Keratinocyte (primary cell): ENCODE measurements around the gene HSD11B2. TPM values are rescaled to one million over a fixed set of nuclear protein-coding genes. Genes with fewer than 3 reads are reported as not detected.

ENCODE experiments used
- DNase-seq: peaks from one replicate; pipeline ENCODE4 v3.0.0-alpha.2; 2011; ENCODE audit warnings: low read depth, missing footprints, low spot score
- FAIRE-seq: peaks from 2 replicates; lab custom pipeline; 2011; peaks lifted over from hg19 to GRCh38; lab: Jason Lieb, UNC
- H2AFZ ChIP-seq: 2 replicates; pipeline ENCODE4 v1.6.0; 2012; ENCODE audit warnings: low read length, control low read depth, inconsistent platforms; ENCODE audit not compliant: control insufficient read depth
- H3K27ac ChIP-seq: 2 replicates; pipeline ENCODE4 v1.5.1; 2011; ENCODE audit warnings: low read length; ENCODE audit not compliant: control insufficient read depth, insufficient read depth
- H3K27me3 ChIP-seq: 3 replicates; pipeline ENCODE4 v1.6.0; 2011; ENCODE audit warnings: low read length; ENCODE audit not compliant: control insufficient read depth, insufficient read depth; ENCODE audit errors: extremely low read depth
- H3K36me3 ChIP-seq, 2 experiments: 2 replicates in 1 of 2; 3 replicates in 1 of 2; pipeline ENCODE4 v1.5.1; 2011; ENCODE audit warnings: low read length in 2 of 2, mild to moderate bottlenecking in 1 of 2; ENCODE audit not compliant: control insufficient read depth in 2 of 2, insufficient read depth in 2 of 2; ENCODE audit errors: extremely low read depth in 1 of 2
- H3K4me1 ChIP-seq: 3 replicates; pipeline ENCODE4 v1.5.1; 2011; ENCODE audit warnings: low read length; ENCODE audit not compliant: control insufficient read depth, insufficient read depth; ENCODE audit errors: extremely low read depth
- H3K4me2 ChIP-seq: 3 replicates; pipeline ENCODE4 v1.6.0; 2011; ENCODE audit warnings: low read depth, low read length; ENCODE audit not compliant: control insufficient read depth, insufficient read depth; ENCODE audit errors: extremely low read depth
- H3K4me3 ChIP-seq, 3 experiments: fragments of 200-600 bp in 1 of 3; sonication (generic) in 1 of 3; 2 replicates in 2 of 3; 3 replicates in 1 of 3; pipeline ENCODE4 v1.5.1; 2011 to 2016; ENCODE audit warnings: low read length in 3 of 3, mild to moderate bottlenecking in 3 of 3, control low read depth in 2 of 3, inconsistent platforms in 1 of 3, low read depth in 1 of 3, mixed read lengths in 1 of 3, mixed run types in 1 of 3, moderate library complexity in 1 of 3; ENCODE audit not compliant: control insufficient read depth in 2 of 3, insufficient read depth in 2 of 3; ENCODE audit errors: extremely low read depth in 1 of 3
- H3K79me2 ChIP-seq: 2 replicates; pipeline ENCODE4 v1.6.0; 2012; ENCODE audit warnings: low read length; ENCODE audit not compliant: control insufficient read depth, insufficient read depth
- H3K9ac ChIP-seq: 3 replicates; pipeline ENCODE4 v1.6.0; 2011; ENCODE audit warnings: low read length; ENCODE audit not compliant: control insufficient read depth, insufficient read depth; ENCODE audit errors: extremely low read depth
- H3K9me1 ChIP-seq: 3 replicates; pipeline ENCODE4 v1.6.0; 2011; ENCODE audit warnings: low read length; ENCODE audit not compliant: control insufficient read depth, insufficient read depth; ENCODE audit errors: extremely low read depth
- H3K9me3 ChIP-seq: 2 replicates; pipeline ENCODE4 v1.5.1; 2012; ENCODE audit warnings: low read depth, low read length; ENCODE audit not compliant: control insufficient read depth
- H4K20me1 ChIP-seq: 3 replicates; pipeline ENCODE4 v1.6.0; 2011; ENCODE audit warnings: low read length; ENCODE audit not compliant: control insufficient read depth, insufficient read depth; ENCODE audit errors: extremely low read depth
- EZH2 ChIP-seq: IDR thresholded peaks from one replicate; pipeline ENCODE4 v1.6.1; 2012; ENCODE audit warnings: inconsistent platforms, mild to moderate bottlenecking, low read length, moderate library complexity
- dilution Hi-C: fragments of 300-500 bp; cut with MboI; formaldehyde crosslinking; loops from one replicate; pipeline ENCODE4 v1.7.0; 2020; ENCODE audit warnings: low sequenced_read_pairs; ENCODE audit not compliant: extremely low pct_ligation_motif_present
- polyA plus RNA-seq, 5 experiments: library from polyadenylated mRNA; depleted of rRNA in 3 of 5; stranded (reverse) in 3 of 5; stranded (forward) in 1 of 5; unstranded in 1 of 5; fragments of >200 nt; gene quantifications; 1 replicate in 1 of 5; 2 replicates in 3 of 5; 3 replicates in 1 of 5; pipeline versions ENCODE4 v1.2.1 to v1.2.3, GENCODE V29; 2011 to 2012; ENCODE audit warnings: missing spikeins in 2 of 5, low read depth in 1 of 5, low replicate concordance in 1 of 5
- TF ChIP-seq, protein P1 (sequence below), 3 experiments: IDR thresholded peaks in 1 of 3; conservative IDR thresholded peaks in 1 of 3; optimal IDR thresholded peaks in 1 of 3; 2 replicates in 2 of 3; 3 replicates in 1 of 3; pipeline versions ENCODE3 to v1.5.1; 2011; ENCODE audit warnings: low read length in 3 of 3, mild to moderate bottlenecking in 3 of 3, moderate library complexity in 2 of 3, control low read depth in 1 of 3, inconsistent platforms in 1 of 3; ENCODE audit not compliant: insufficient read depth in 2 of 3; ENCODE audit errors: extremely low read depth in 1 of 3

Gene HSD11B2
- polyA plus RNA-seq, 1 donor (not counting 4 experiments of a cell fraction or from before 2014, with no cell fraction given) = 0.93 TPM

DNA sequence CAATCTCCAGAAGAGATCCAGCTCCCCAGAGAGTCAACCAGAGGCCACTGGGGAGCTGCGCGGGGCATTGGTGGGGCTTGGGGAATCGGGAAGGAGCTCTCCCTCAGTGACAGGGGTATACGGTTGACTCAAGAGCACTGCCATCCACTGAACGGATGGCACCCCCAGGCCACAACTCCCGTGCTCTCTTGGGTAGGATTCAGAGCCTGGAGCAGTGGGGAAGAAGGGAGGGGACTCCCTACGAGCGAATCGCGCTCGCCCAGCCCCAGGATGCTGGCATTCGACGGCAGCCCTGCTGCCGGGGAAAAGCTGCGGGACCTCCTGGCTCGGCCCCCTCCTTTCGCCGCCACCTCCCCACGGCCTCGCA lies 37.1 kb upstream of the HSD11B2 start:
- peak overlapping the region; percentile 33 for H2AFZ ChIP-seq
- FAIRE-seq = no peak

DNA sequence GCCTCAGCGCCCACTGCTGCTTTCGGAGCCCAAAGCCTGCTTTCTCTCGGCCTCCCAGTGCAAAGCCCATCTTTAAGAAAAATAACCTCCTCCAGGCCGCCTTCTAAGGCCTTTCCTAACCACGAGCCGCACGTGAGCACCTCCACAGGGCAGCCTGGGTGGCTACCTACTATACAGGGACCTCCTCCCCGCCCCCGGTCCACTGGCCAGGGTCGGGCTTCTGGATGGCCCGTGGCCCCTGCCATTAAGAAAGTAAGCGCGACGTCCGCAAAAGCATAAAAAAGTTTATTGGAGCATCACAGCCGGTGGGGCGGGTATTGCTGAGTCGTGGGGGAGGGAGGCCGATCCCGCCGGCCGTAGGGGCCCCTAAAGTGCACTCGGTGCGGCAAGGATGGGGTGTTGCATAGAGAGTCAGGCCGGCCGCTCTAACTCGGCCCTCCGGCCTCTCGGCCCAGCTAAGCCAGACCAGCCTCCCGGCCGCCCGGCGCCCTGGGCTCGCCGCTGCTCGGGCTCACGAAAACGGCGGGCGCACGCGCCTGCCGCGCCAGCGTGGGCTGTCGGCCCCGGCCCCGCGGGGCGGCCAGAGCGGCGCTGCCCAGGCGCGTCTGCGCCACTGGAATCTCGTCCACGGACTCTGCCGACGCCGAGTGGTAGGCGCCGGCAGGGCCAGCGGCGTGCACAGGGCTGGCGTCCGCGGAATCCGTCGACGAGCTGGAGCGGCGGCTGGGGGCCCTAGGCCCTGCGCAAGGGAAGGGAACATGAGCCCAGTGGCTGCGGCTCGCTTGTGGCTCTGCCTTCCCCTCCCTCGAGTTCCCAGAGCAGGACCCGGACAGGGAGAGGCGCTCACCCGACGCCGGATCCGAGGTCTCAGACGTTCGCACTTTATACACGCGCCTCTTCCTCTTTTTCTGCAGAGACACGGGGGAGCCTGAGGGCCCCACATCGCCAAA lies 36.5 kb upstream of the HSD11B2 start:
- H3K27ac ChIP-seq = no peak overlapping the region
- no peak overlapping the region for H3K4me3 ChIP-seq
- no peak overlapping the region for H3K9ac ChIP-seq
- H2AFZ ChIP-seq = no peak overlapping the region
- no peaks in the 10 kb centered on the region for H3K36me3 ChIP-seq
- peaks cover 27% of the 10 kb centered on the region for H3K4me1 ChIP-seq
- TF ChIP-seq, protein P1, sequence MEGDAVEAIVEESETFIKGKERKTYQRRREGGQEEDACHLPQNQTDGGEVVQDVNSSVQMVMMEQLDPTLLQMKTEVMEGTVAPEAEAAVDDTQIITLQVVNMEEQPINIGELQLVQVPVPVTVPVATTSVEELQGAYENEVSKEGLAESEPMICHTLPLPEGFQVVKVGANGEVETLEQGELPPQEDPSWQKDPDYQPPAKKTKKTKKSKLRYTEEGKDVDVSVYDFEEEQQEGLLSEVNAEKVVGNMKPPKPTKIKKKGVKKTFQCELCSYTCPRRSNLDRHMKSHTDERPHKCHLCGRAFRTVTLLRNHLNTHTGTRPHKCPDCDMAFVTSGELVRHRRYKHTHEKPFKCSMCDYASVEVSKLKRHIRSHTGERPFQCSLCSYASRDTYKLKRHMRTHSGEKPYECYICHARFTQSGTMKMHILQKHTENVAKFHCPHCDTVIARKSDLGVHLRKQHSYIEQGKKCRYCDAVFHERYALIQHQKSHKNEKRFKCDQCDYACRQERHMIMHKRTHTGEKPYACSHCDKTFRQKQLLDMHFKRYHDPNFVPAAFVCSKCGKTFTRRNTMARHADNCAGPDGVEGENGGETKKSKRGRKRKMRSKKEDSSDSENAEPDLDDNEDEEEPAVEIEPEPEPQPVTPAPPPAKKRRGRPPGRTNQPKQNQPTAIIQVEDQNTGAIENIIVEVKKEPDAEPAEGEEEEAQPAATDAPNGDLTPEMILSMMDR (optimal IDR thresholded peaks at IDR 0.05 in 1 of 3, IDR thresholded peaks at IDR 0.05 in 1 of 3, conservative IDR thresholded peaks at IDR 0.05 in 1 of 3; ENCODE audit: extremely low read depth in 1 of 3, insufficient read depth in 2 of 3, low read length in 3 of 3) = no peak
- TF ChIP-seq EZH2 = no peak
- dilution Hi-C loops = no loop called here
- FAIRE-seq (no peak), DNase-seq (no peak)
- H3K9me3 ChIP-seq = no peaks in the 10 kb centered on the region
- peak overlapping the region; percentile 71 for H3K4me2 ChIP-seq
- H3K79me2 ChIP-seq = no peaks in the 10 kb centered on the region
- no peaks in the 10 kb centered on the region for H4K20me1 ChIP-seq
- H3K27me3 ChIP-seq = peaks cover 25% of the 10 kb centered on the region
- no peaks in the 10 kb centered on the region for H3K9me1 ChIP-seq

More for the DNA sequence above, 37.1 kb upstream of the HSD11B2 start:
- Histone ChIP-seq H3K9ac (peak overlapping the region; percentile 9), H3K4me2 (peak overlapping the region; percentile 71), H3K27ac (no peak overlapping the region), H3K79me2 (no peaks in the 10 kb centered on the region), H3K9me1 (no peaks in the 10 kb centered on the region), H4K20me1 (no peaks in the 10 kb centered on the region), H3K27me3 (peaks cover 25% of the 10 kb centered on the region), H3K9me3 (no peaks in the 10 kb centered on the region), H3K36me3 (no peaks in the 10 kb centered on the region), H3K4me1 (peaks cover 27% of the 10 kb centered on the region), H3K4me3 (no peak overlapping the region)
- no peak for TF ChIP-seq EZH2
- TF ChIP-seq, protein P1 (optimal IDR thresholded peaks at IDR 0.05 in 1 of 3, IDR thresholded peaks at IDR 0.05 in 1 of 3, conservative IDR thresholded peaks at IDR 0.05 in 1 of 3; ENCODE audit: extremely low read depth in 1 of 3, insufficient read depth in 2 of 3, low read length in 3 of 3) = no peak
- dilution Hi-C loops = no loop called here
- no peak for DNase-seq
